Measurements from ENCODE around the gene P3H4.

- TF ChIP-seq CTCF (IDR thresholded peaks at IDR 0.05; ENCODE audit: insufficient read depth, low read length) (no peak), GABPA (IDR thresholded peaks at IDR 0.05; ENCODE audit: low read depth) (no peak), REST (IDR thresholded peaks at IDR 0.05; ENCODE audit: insufficient replicate concordance, low read depth) (no peak), SPI1 (IDR thresholded peaks at IDR 0.05; ENCODE audit: borderline replicate concordance, low read depth) (no peak), POLR2AphosphoS5 (IDR thresholded peaks at IDR 0.05; ENCODE audit: low read depth) (no peak)
Observed at GRCh38 chr17:41823580-41823979, 11.8 kb upstream of the P3H4 start.

All from HL-60 (cell line).